Middle frontal gyrus (tissue), 1 donor: Measurements from ENCODE around the gene THPO.

ENCODE experiments used
- DNase-seq: peaks from one replicate; pipeline ENCODE4 v3.0.0-alpha.2; 2015; ENCODE audit warnings: low spot score; ENCODE audit errors: extremely low spot score

The THPO gene

DNA sequence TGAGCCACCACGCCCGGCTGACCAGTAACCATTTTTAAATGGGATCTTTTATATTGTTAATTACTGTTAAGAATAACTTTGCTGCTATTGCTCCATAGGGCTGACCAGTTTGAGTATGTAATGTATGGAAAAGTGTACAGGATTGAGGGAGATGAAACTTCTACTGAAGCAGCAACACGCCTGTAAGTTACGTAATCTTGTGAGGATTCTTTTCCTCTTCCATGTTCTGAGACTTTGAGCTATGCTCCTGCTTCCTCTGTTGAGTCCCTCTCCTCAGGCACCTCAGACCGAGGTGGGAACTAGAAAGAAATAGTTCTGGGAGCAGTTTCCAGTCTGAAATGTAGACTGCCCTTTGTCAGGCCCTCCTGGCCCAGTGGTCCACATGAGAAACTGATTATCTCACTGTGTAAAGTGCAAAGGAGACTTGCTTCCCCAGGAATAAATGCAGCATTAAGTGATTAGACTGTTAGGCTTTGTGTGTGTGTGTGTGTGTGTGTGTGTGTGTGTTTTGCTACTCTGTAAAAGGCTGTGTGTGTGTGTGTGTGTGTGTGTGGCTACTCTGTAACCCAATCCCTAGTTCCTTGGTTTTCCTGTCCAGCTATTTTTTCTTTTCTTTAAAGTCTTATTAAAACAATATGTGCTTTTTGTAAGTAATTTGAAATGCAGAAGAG, 11.3 kb downstream of the THPO start:
- no peak for DNase-seq

DNA sequence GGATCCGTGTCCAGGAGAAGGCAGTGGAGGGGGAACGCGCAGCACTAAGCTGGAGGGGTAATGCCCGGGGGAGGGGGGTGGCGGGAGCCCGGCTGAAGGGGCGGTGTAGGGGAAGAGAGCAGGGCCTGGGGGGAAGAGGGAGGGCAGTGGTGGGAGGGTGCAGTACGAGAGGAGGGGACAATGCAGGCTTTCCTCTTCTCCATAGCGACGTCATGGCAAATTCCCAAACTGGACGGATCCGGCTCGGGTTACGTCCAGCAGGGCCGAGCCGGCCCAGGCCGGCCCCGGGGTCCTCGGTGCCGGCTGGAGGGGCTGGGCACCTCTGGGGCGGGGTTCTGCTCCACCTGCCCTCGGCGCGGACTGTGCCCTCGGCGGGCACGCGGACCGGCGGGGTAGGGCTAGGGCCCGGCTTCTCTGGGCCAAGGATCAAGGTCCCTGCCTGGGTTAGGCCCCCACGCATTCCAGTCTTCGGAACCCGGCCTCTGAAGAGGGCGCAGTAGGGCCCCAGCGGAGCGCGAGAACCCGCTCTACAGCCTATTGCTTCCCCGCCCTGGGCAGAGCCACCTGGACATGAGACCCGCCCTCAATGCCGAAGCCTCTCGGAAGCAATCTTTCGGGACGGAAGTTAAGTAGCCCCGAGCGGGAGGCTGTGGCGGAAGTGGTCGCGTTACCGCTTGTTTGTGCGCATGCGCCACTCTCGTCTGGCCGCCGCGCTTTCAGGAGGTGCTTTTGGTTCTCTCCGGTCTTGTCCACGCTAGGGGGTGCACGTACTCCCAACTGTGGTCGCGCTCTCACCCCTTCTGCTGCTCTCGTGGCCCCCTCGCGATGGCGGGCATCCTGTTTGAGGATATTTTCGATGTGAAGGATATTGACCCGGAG, 15.1 kb downstream of the THPO start:
- peak; percentile 88 for DNase-seq

DNA sequence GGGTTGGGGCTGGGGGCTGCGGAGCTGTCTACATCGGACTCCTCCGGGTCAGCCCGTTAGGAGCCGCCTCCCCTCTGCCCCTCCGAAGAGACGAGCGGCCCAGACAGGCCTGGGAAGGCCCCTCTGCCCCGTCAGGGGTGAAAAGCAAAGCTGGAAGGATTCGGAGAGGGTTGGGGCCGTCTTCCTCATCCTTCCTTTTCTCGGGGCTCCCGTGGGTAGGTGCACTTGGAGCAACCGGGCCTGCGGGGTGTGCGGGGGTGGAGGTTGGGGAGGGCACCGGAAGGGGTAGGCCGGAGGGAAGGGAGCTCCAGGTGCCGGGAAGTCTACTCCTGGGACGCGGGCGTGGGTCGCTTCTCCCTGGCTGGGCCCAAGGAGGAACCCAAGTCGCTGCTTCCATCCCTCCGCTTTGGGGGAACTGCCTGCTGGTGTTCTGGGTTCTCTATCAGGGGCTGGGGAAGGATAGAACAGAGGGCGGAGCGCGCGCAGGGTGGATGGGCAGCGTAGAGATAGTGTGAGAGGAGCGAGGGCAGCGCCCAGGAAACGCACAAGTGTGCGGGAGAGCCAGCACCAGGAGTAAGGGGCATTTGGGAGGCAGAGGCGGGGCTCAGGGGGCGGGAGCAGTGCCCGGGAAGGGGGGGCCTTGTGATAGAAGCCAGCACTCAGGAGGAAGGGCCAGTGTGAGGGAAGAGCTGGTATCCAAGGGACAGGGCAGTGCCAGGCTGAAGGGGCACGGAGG, 15.9 kb downstream of the THPO start:
- no peak for DNase-seq

DNA sequence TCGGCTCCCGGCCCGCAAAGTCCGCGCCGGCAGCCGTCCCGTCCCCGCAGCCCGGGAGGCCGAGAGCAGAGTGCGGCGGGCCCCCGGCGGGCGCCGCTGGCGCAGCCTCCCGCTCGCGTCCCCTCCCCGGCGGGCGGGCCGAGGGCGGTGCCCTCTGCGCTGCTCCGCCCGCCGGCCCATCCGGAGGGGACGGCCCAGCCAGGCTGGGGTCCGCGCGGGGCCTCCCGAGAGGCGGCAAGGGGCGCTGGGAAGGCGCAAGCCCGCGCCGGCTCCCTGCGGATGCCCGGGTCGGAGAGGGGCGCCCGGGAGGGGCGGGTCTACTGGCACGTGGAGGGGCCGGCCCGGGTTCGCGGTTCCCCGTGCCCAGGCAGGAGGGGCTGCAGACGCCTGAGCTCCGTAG, 16.5 kb downstream of the THPO start, which contains the start of the genes CLCN2 and POLR2H:
TSS of gene CLCN2 (minus strand) at position 74 of the 400 bp plus-strand sequence. CDS start 126 bp downstream, outside the sequence.
TSS of gene POLR2H (plus strand) at position 179 of the 400 bp plus-strand sequence. CDS start 1,783 bp downstream, outside the sequence.
- peak; percentile 68 for DNase-seq

DNA sequence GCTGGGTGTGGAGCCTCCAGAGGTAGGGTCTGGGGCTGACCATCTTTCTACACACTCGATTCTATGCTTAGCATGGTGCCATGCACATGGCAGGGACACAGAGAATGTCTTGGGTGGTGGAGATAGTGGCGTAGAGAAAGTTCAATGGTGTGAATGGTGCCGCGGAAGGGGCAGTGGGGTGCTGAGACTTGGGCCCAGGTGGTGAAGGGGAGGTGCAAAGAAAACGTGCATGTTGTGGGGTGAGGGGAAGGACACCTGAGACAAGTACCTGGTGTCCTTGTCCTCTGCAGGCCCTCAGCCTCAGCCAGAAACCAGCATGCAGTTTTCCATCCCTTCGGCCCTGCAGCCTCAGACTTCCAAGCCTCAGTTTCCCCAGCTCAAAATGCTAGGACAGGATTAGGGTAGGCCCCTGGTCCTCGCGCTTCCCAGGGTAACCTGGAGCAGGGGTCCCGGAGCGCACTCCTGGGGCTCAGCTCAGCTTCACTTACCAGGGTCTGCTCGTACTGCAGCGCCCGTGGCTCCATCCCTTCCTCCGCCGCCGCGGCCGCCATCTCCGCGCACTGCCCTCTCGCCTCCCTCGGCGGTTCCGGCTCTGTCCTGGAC, 17.0 kb downstream of the THPO start:
- no peak for DNase-seq

DNA sequence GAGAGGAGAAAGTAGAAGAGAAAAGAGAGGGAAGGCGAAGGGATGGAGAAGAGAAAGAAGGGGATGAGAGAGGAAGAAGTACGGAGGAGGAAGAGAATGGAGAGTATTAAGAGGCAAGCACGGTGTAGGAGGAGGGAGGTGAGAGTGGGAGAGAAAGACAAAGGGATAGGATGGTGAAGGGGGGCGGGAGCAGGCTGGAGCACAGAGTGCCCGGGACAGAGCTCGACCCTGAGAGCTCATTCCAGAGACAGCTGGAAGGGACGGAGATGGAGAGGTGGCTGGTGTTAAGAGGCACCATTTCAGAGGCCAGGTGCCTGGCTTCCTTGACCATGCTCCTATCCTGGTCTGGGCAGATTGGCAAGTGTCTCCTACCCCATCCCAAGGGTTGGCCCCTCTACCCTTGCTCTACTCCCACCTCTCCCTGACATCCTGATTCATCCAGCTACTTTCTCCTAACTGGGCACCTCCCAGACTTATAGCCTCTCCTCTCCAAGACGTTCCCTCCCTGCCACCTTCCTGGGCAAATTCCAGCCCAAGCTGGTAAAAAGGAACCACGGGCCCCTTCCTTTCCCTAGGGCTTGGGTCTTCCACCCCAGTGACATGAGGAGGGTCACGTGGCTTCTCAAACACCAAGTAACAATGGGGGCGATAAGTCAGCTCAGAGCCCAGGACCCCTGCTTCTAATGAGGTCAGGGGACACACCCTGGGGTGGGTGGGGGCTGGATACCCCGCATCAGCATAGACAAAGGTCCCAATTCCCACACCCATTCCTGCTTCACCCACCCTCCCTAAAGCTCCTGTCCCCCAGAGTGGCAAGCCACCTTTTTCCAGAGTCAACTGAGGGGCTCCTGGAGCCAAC, 17.7 kb downstream of the THPO start:
- no peak for DNase-seq

DNA sequence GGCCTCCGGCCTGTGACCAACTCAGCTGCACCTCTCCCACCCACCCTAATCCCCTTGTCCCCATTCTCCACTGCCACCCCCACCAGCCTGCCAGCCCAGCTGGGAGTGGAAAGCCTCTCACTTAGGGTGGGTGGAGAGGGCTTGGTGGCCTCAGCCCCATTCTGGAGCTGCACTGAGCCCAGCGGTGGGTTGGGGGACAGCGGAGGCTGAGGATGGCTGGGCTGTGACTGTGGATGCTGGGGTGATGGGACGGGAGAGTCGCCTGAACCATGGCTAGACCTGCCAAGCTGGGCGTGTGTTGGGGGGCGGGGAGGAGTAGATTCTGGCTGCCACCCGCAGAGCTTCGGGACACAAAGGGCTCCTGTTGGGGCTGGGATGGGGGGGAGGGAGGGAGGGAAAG, 18.4 kb downstream of the THPO start:
- DNase-seq, result no peak

DNA sequence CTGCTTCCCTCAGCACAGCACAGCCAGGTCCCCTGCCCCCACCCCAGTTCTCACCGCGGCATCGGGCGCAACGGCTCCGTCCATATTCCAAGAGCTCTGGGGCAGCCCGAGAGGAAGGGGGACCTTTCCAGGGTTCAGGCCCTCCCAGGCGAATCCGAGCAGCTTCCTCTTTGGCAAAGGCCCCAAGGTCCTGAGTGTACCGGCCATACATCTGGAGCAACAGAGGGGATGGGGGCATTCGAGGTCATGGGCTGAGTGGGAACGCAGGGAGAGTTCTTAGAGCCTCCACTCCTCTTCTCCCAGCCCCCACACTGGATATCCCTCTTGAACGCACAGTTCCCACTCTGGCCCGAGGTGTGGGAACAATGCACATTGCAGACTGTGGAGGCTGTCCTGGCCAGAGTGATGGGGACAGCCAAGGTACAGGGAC, 19.1 kb downstream of the THPO start:
- no peak for DNase-seq

DNA sequence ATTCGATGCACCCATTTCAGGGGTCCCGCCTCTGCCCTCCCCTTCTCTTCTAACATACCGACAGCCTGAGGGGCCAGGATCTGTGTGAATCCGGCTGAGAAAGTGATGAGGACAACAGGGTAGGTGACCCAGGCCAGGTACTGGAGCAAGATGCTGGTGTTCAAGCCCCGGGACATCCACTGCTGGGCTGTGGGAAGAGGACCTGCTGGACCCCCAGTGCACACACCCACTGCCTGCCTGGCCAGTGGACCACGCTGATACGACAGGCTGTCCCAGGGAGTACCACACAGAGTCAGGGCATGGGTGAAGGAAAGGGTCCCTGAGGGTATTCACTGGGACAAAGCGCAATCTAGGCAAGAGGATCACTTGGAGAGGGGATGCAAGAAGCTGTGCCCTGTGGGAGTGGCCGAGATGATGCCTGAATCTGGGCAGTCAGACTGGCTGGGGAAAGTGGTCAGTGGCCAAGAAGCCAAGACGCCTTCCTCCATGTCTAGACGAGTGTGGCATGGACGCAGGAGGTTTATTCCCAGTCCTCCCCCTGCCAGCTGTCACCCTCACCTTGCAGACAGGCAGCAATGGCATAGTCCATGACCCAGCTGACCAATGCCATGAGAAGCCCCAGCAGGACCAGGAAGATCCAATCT, 19.8 kb downstream of the THPO start:
- DNase-seq, result no peak

DNA sequence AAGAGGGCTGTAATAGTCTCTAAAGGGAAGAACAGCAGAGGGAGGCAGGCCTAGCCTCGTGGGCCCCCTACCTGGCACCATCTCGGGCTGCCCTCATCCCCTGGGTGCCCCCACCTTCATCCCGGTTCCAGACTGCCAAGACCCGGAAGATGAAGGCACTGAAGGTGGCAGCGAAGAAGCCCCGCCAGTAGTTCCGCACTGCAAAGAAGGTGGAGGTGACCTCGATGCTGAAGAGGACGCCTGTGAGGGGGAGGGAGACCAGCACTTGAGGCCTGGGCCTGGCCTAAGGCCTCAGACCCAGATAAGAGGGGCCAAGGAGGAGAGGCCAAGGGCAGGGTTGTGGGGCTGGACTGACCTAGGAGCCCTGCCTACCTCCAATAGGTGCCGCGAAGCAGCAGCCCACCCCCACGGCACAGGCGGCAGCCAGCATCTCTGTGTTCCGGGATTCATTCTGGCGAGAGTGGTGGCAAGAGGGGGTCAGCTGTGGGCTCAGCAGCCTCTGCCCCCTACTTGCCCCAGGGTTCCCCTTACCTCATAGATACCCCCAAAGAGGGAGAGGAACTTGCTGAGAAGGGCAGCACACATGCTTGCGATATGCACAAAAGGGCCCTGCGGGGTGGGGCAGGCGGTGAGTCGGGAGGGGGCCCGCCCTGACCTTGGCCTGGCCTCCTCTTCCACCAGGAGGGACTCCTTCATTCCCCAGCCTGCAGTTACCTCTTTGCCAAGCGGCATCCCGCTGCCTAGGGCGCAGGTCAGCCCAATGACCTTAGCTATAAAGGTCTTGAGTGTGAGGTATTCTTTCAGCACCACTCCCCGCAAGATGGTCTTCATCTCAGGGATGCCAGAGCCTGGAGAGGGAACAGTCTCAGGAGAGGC, 20.5 kb downstream of the THPO start:
- no peak for DNase-seq

DNA sequence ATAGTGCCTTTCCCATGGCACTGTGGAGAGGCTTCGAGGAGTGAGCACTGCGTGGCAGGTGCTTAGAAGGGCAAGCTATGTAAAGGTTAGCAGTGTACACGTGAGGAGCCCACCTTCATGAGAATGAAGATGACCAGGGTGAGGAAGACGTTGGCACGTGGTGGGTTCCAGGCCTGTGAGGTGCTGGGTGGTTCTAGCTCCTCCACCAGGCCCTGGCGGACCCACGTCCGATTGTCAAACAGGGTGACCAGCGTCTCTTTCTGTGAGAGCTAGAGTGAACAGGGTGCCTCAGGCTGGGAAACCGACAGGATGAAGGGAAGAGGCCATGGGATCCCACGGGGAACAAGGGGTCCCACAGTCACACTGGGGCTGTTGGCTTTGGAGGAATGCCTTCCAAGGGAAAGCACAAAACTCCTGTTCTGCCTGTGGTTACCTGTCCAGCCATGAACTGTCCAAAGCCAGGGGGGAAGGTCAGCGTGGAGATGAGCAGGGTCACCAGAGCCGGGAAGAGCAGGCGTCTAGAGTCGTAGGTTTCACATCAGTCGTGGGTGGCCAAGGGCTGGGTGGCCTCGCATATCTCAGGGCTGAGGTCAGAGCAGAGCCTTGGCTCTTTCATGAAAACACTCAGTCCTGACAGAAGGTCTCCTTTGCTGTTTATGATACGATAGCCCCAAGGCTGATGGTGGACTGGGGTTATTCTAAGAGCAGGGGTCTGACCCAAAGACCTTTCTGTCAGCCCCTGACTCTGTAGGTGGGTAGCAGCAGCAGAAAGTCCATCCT, 22.6 kb downstream of the THPO start:
- no peak for DNase-seq

DNA sequence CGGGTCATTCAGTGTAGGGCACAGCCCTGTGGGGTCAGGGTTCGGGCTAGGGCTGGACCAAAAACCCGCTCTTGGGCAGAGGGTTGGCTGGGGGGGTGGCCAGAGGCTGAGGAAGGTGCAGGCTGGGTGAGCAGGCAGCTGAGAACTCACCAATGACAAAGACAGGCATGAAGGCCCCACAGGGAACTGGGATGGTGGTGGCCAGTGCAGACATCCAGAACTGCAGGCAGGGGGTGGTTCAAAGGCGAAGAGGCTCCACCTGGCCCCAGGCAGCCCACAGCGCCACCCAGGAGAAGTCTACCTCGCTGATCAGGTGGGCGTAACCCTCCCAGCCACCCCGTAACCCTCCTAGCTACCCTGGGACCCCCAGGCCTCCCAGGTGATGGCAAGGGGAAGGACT, 23.3 kb downstream of the THPO start:
- DNase-seq, result no peak

DNA sequence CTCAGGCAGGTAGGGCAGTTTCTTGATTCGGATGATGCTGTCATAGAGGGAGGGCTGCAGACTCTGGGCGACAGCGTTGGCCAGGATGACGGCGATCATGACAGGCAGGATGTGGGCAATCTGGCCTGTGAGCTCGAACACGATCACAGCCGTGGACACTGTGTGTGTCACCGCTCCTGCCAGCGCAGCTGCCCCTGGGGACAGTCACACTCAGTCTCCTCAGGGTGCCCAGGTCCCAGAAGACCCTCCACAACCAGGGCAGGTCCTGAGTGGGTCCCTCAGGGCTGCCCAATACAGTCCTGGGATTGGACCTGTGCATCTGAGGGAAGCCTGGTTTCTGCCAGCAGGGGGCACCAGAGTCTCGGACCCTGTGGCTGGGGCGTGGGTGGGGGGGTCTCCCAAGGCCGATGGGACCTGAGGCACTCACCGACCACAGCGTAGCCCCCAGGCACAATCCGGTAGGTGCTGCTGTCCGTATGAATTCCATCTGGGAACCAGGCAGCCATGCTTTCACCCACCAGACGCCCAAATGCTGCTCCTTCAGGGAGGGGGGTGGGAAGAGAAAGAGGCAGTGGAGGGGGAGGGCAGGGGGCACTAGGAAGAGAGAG, 23.8 kb downstream of the THPO start:
- no peak for DNase-seq

DNA sequence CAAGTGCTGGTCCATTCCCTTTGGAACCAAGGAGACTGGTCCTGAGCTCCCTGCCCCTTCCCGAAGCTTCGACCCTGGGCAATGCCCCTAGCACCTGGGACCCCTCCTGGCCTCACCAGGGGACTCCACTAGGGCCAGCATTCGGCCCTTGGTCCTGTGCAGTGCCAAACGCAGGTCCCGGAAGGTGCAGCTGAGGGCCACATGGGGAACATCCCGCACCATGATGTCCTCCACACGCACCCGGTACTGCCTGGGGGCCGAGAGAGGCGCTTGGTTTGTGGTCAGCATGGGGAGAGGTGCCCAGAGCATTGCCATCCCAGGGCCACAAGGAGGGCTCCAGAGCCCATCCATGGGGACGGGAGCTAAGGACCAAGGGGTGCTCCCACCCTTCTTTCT, 24.5 kb downstream of the THPO start:
- no peak for DNase-seq

DNA sequence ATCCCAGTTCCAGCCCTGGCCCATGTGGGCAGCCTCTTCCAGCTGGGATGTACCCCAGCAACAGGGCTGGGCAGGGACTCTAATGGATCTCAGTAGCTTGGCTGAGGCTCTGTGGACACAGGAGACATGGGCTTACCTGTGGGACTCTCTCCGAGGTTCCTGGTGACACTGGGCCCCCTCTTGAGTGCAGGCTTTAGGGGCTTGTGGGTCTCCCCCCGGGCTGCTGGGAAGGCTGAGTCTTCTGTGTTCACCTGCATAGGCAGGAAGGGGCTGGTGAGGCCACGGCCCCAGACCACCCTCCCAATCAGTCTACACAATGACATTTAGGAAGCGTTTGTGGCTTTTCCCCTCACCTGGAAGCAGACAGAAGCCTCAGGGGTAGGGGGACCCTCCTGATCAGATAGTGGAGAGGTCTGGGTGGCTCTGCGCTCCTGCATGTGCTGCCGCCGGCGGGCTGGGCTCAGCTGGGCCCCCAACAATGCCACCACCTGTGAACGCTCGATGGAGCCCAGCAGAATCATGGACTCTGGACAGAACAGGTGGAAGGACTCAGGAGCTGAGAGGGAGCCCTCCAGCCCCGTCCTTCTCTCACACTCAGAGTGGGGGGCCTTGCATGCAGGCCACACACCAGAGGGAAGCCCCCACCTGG, 25.0 kb downstream of the THPO start:
- no peak for DNase-seq

DNA sequence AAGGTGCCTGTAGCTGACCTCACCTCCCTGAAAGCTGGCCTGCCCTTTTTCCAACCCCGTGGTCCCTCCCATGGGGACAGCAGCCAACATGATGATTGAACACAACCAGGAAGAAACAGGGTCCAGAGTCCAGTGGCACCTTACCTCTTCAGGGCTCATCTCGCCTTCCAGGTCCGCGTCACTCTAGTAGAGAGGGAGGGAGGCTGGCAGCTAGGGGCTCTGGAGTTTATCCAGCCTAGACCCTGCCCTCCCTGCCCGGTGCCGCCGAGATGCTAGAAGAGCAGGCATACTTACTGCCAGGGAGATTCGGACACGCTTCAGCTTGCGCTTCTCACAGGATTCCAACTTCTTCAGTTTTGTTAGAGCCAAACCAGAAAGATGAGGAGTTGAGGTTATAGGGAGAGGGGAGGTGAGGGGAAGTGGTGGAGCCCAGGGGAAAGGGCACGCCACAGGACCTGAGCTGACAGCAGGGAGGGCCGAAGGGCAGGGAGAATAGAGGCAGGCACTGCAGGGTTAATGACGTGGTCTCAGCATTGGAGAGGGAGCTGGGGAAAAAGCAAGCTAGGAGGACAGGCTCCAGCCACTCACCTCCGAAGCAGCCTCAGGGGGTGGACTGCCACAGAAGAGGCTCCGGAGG, 25.7 kb downstream of the THPO start:
- no peak for DNase-seq
